Stimulated activated CD4-positive, alpha-beta T cell treated with anti-CD3 and anti-CD28 coated beads, Interleukin-2, amount 100 ng/mL, for 4 hours (primary cell): ENCODE data around the gene TNS1.
"Not testable (repeated sequence)": the region's sequence is repeated elsewhere in the genome, so short reads cannot be mapped to it uniquely, and the experiment has no call there.

Experiments
- DNase-seq: peaks from one replicate; pipeline ENCODE4 v3.0.0-alpha.2; 2020; ENCODE audit warnings: low read depth

The TNS1 gene

DNA sequence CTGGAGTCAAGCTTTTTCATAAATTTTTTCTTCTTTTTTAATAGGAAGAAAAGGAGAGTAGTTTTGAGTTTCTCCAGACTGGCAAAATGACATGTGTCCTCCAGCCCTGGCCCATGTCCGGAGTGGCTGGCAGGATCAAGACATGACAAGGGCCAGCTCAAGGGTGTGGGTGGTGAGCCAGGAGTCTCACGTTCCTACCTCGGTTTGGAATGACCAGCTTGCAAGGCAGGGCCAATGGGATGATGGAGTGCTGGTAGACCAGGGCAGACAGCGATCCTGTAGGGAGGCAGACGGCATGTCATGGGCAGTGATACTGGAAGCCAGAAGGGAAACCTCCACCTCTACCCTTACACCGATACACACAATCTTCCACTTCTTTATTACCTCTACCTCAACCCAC lies 190.6 kb downstream of the TNS1 start:
- DNase-seq = no peak

DNA sequence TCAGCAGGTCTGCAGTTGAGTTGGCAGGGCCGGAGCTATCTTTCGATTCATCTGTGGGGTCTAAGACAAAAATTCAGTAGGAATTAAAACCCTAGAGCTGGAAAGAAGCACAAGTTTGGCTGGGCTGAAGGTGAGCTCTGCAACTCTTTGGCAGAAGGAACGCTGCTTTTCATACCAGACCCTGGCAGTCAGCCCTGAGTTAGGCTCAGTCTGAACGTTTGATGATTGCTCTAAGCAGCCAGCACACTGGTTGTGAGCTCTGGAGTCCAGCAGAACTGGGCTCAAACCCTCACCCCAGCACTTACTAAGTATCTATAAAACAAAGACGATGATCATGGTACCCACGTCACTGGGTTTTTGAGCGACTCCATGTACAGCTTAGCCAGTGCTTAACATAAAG lies 192.5 kb downstream of the TNS1 start:
- DNase-seq = no peak

DNA sequence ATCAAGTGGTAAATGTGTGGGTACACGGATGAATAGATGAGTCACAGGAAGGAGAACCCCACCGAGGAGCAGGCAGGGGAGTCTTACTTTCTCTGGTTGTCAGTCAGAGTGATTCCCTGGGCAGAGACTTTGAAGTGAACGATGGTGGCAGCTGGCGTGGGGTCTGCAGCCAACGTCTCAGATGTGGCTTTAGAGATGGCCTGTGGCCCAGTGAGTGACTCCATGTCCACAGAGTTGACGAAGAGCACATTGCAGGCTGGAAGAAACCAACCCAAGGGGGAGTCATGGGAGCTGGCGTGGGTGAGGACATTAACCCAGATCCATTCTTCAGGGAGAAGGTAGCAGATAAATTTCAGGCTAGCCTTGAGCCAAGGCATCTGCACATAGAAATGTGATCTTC lies 193.1 kb downstream of the TNS1 start:
- no peak for DNase-seq

DNA sequence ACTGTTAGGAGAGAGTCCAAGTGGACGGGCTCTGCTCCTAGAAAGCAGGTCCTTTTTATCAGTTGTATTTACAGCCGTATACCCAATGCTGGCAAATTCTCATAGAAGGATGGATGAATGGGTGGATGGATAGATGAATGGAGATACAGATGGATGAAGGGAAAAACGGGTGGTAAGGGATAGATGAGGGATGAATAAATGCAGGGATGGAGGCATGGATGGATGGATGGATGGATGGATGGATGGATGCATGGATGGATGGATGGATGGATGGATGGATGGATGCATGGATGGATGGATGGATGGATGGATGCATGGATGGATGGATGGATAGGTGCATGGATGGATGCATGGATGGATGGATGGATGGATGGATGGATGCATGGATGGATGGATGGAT lies 193.8 kb downstream of the TNS1 start:
- DNase-seq = not testable (repeated sequence)

- no peak for DNase-seq
Observed at GRCh38 chr2:217808326-217808725, 194.5 kb downstream of the TNS1 start.

DNA sequence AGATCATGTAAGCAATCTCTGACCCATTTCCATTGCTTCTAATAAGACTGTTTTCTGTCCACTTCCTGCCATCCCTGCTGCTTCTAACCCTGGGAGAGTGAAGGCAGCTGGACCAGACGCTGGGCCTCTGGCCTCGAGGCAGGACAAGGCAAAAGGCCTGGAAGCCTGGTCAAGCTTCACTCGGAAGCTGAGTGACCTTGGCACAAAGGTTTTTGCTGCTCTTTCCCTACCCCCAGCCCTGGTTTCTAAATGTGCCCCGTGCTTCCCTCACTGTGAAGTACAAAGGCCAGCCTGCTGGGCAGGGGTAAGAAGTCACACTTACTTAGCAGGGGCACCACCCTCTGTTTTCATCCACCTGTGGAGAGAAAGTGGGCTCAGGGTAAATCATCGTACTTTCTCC lies 195.0 kb downstream of the TNS1 start:
- DNase-seq = no peak

DNA sequence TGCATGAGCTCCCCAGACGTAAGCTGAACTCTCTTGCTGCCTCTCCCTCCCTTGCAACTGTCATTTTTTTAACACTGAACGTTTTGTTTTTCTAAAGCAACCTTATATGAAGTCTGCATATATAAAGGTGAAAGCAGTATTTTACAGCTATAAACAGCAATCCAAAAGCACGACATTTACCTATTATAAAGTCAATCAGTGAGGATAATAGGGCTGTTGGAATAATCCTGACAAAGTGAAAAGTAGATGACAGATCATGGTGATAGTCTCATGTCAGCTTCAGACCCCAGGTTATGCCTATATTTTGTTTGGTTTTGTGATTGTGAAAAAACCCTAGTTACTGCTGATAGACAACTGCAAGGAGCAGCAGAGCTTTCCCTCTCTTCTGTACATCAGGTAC lies 195.8 kb downstream of the TNS1 start:
- DNase-seq = no peak

GRCh38 chr2:217806482-217806765 lies 196.4 kb downstream of the TNS1 start:
- no peak for DNase-seq

DNA sequence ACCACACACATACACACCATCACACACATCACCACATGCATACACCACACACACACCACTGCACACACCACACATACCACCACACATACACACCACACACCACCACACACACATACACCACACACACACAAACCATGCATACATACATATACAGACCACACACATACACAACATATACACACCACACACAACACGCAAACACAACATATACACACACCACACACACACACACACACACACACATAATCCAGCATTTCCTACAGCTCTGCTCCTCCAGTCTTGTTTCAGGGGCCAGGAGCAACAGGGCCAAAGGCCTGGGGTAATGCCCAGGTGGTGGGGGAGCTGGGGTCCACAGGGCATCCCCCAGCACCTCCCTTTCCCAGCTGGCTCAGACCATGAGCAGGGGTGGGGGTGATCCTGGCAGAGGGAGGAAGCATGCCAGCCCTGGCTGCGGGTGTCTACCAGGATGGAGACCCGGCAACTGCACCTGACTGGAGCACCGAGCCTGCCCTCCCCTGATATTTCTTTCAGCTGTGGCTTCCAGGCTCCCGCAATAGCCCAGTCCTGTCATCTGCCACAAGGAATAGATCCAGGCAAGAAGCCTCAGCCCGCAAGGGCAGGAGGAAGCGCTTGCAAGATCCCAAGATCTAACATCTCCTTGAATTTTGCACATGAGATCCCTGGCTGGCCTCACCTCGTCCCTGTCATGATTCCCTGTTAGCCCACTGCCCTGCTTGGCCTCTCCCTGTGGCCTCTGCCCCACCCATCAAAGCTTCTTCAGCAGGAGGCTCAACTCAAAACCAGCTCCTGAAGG lies 196.9 kb downstream of the TNS1 start:
- no peak for DNase-seq

DNA sequence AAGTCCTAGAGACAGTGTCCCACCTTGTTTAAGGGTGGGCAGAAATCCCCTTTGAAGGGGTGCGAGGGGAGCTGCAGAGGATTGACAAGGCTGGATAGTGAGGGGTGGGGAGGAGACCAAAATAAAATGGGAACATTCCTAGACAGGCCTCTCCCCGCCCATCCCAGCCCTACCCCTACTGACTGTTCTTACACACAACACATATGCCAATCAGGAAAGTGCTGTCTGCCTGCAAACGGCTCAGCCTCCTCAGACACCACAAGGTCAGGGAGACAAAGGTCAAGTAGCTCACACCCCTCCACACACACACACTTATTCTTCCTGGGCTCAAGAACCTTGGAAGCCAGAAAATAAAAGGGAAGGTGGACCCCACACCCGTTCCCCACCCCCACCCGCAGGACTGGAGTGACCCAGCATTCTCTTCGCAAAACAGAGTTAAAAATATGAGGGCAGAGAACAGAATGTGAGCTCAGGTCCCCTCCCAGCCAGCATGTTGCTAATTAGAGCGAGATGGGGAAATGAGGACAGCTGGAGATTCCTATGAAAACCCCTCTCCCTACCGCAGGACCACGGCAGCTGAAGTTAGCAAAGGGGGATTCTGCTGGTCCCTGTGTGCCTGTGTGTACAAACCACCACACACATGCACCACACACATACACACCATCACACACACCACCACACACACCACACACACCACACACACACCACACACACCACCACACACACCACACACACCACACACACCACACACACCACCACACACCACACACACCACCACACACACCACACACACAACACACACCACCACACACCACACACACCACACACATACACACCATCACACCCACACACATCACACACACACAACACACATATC lies 197.8 kb downstream of the TNS1 start:
- no peak for DNase-seq

GRCh38 chr2:217804338-217804737 lies 198.5 kb downstream of the TNS1 start:
- DNase-seq = no peak

DNA sequence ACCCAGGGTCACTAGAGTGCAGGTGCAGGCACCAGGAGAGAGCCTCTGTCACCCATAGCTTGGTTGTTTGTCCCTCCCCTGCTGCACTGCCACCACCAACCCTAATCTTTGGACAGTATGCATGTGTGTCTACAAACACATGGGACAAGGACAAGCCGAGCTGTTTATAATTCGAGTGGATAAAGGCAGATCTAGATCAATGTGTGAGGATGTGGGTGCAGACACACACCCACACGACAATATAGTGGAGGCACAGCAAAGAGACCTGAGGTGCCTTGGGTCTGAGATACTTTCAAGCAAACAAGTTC lies 199.2 kb downstream of the TNS1 start:
- no peak for DNase-seq

GRCh38 chr2:217802876-217803652 lies 199.7 kb downstream of the TNS1 start:
- no peak for DNase-seq

DNA sequence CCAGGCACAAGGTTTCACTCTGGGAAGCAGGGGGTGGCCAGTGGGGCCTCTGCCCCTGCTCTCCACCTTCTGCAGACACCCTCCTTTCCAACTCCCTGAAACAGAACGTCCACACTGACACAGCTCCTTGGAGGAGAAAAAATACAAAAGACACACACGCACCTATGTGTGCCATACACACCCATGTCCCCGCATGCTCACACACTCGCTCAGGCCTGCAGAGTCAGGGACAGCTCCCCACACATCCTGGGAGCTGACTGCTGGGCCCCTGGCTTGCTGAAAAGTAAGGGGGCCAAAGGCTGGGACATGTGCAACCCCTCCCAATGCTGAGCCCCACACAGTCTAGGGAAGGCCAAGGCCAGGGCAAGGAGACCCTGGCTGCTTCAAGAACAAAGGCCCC lies 200.5 kb downstream of the TNS1 start:
- no peak for DNase-seq

- no peak for DNase-seq
Observed at GRCh38 chr2:217801711-217802110, 201.1 kb downstream of the TNS1 start.

- DNase-seq = no peak
Observed at GRCh38 chr2:217801115-217801531, 201.7 kb downstream of the TNS1 start.

GRCh38 chr2:217800433-217801114 lies 202.2 kb downstream of the TNS1 start:
- no peak for DNase-seq

GRCh38 chr2:217799563-217800432 lies 203.0 kb downstream of the TNS1 start:
- DNase-seq = no peak

- DNase-seq = no peak
Observed at GRCh38 chr2:217798743-217799562, 203.8 kb downstream of the TNS1 start.

DNA sequence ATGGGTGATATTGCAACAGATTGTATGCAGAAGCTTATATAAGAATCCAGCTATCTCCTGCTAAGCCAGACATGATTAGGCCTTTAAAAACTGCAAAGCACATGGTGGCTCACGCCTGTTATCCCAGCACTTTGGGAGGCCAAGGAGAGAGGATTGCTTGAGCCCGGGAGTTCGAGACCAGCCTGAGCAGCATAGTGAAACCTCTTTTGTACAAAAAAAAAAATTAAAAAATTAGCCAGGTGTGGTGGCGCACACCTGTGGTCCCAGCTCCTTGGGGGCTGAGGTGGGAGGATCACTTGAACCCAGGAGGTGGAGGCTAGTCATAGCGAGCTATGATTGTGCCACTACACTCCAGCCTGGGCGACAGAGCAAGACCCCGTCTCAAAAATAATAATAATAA lies 204.6 kb downstream of the TNS1 start:
- DNase-seq = no peak
